DOHH2 (cell line): Measurements from ENCODE around the gene ADGRG1.

Source experiments
- CTCF ChIP-seq: fragments of 200-600 bp; sonication (generic); IDR thresholded peaks from one replicate; pipeline ENCODE4 v1.5.1; 2014; ENCODE audit warnings: antibody characterized with exemption, mild to moderate bottlenecking, low read depth, low read length; ENCODE audit not compliant: poor library complexity, severe bottlenecking
- EZH2phosphoT487 ChIP-seq: fragments of 200-600 bp; sonication (generic); IDR thresholded peaks from 2 replicates; pipeline ENCODE4 v1.6.1; 2017; ENCODE audit warnings: borderline replicate concordance, mild to moderate bottlenecking, antibody characterized with exemption, low read length, moderate library complexity, mixed read lengths

- no peak for TF ChIP-seq EZH2phosphoT487
- TF ChIP-seq CTCF, result no peak
These were observed 9.3 kb upstream of the ADGRG1 start for GRCh38 chr16:57619133-57619605.
